Kidney epithelial cell (primary cell): ENCODE measurements around the gene DNM1. TPM values are rescaled to one million over a fixed set of nuclear protein-coding genes. Genes with fewer than 3 reads are reported as not detected.

Source experiments
- DNase-seq: peaks from one replicate; pipeline ENCODE4 v3.0.0-alpha.2; 2010; ENCODE audit warnings: low read depth
- H3K27me3 ChIP-seq: 2 replicates; pipeline ENCODE4 v1.6.0; 2011; ENCODE audit warnings: low read length; ENCODE audit not compliant: control insufficient read depth, insufficient read depth
- H3K36me3 ChIP-seq: 2 replicates; pipeline ENCODE4 v1.5.1; 2011; ENCODE audit warnings: low read length; ENCODE audit not compliant: control insufficient read depth, insufficient read depth
- H3K4me3 ChIP-seq: 2 replicates; pipeline ENCODE4 v1.5.1; 2011; ENCODE audit warnings: low read depth, mild to moderate bottlenecking, control low read depth, low read length
- CTCF ChIP-seq: IDR thresholded peaks from 2 replicates; pipeline ENCODE4 v1.5.1; 2011; ENCODE audit warnings: mild to moderate bottlenecking, moderate library complexity, low read length, control low read depth, inconsistent platforms; ENCODE audit not compliant: insufficient read depth, poor library complexity, severe bottlenecking
- total RNA-seq: library from RNA; depleted of rRNA; stranded (reverse); fragments of >200 nt; gene quantifications from 2 replicates; pipeline ENCODE4 v1.2.3, GENCODE V29; 2015

DNM1 gene
- total RNA-seq, 1 donor from 2014 or later = 16.2 TPM

- no peak for DNase-seq
- no peaks in the 10 kb centered on the region for H3K27me3 ChIP-seq
- no peak overlapping the region for H3K4me3 ChIP-seq
- TF ChIP-seq CTCF = no peak
- no peaks in the 10 kb centered on the region for H3K36me3 ChIP-seq
These were observed 3.3 kb downstream of the DNM1 start for GRCh38 chr9:128206484-128206883.

GRCh38 chr9:128206916-128207910 lies 4.0 kb downstream of the DNM1 start:
- no peak for DNase-seq
- no peaks in the 10 kb centered on the region for H3K36me3 ChIP-seq
- no peak for TF ChIP-seq CTCF
- H3K4me3 ChIP-seq = no peak overlapping the region
- no peaks in the 10 kb centered on the region for H3K27me3 ChIP-seq

GRCh38 chr9:128208386-128208785 lies 5.2 kb downstream of the DNM1 start:
- Histone ChIP-seq H3K36me3 (no peaks in the 10 kb centered on the region), H3K27me3 (no peaks in the 10 kb centered on the region), H3K4me3 (no peak overlapping the region)
- DNase-seq = no peak
- no peak for TF ChIP-seq CTCF

GRCh38 chr9:128208946-128209669 lies 5.9 kb downstream of the DNM1 start:
- H3K27me3 ChIP-seq = no peaks in the 10 kb centered on the region
- no peak for TF ChIP-seq CTCF
- no peak overlapping the region for H3K4me3 ChIP-seq
- no peak for DNase-seq
- H3K36me3 ChIP-seq = no peaks in the 10 kb centered on the region

- H3K4me3 ChIP-seq = no peak overlapping the region
- no peak for TF ChIP-seq CTCF
- H3K36me3 ChIP-seq = no peaks in the 10 kb centered on the region
- no peaks in the 10 kb centered on the region for H3K27me3 ChIP-seq
- DNase-seq = peak; percentile 59
These were observed 8.2 kb downstream of the DNM1 start for GRCh38 chr9:128211186-128211980.
